Measurements from ENCODE around the gene KCTD8. TPM values are rescaled to one million over a fixed set of nuclear protein-coding genes. Genes with fewer than 3 reads are reported as not detected.

Gene KCTD8
- total RNA-seq, 1 experiment from 2014 or later, result not detected

DNA sequence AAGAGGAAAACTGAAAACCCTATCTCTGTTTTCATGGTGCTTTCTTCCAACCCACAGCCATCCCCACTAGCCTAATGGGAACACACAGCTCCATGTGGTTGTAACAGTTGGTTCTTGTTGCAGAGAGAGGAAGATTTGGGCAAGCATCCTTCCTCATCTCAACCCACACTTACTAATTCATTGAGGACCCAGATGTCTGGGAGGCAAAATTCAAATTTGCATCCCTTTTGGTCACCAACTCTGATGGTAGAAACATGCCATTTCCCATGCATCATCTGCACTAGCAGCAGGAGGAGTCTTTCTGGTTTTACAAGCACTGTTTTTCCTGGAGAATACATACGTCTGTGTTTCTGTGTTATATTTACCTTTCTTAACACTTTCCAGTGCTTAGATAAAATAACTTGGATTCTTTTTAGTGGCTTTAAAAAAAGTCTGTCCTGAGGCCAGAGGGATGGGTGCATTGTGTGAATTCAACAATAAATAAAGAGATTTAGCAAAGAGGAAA is 301.0 kb downstream of the KCTD8 start:
- intact Hi-C loops (cut with micrococcal nuclease; ENCODE audit: unreplicated experiment) (no loop called here), in situ Hi-C loops (cut with HindIII; ENCODE audit: low pct_unique_long_range_greater_than_20kb, low sequenced_read_pairs) (no loop called here)
- DNase-seq (ENCODE audit: low read depth, low spot score), result no peak
- no peak overlapping the region for H3K27ac ChIP-seq (ENCODE audit: low read length)
- H3K4me3 ChIP-seq (ENCODE audit: low read depth in 2 of 2, low read length in 2 of 2), result no peak overlapping the region
- no peaks in the 10 kb centered on the region for H3K4me1 ChIP-seq (ENCODE audit: control insufficient read depth, insufficient read depth, low read length)
- no TSS peak for BruUV-seq (replicated peaks)
- no peak for ATAC-seq
- CTCF ChIA-PET, result interaction anchor here (0.7 kb wide), 1 partner anchor 118 kb away, joined by 3 read pairs; no protein-coding TSS in a partner anchor
- TF ChIP-seq, protein P1, sequence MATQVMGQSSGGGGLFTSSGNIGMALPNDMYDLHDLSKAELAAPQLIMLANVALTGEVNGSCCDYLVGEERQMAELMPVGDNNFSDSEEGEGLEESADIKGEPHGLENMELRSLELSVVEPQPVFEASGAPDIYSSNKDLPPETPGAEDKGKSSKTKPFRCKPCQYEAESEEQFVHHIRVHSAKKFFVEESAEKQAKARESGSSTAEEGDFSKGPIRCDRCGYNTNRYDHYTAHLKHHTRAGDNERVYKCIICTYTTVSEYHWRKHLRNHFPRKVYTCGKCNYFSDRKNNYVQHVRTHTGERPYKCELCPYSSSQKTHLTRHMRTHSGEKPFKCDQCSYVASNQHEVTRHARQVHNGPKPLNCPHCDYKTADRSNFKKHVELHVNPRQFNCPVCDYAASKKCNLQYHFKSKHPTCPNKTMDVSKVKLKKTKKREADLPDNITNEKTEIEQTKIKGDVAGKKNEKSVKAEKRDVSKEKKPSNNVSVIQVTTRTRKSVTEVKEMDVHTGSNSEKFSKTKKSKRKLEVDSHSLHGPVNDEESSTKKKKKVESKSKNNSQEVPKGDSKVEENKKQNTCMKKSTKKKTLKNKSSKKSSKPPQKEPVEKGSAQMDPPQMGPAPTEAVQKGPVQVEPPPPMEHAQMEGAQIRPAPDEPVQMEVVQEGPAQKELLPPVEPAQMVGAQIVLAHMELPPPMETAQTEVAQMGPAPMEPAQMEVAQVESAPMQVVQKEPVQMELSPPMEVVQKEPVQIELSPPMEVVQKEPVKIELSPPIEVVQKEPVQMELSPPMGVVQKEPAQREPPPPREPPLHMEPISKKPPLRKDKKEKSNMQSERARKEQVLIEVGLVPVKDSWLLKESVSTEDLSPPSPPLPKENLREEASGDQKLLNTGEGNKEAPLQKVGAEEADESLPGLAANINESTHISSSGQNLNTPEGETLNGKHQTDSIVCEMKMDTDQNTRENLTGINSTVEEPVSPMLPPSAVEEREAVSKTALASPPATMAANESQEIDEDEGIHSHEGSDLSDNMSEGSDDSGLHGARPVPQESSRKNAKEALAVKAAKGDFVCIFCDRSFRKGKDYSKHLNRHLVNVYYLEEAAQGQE (IDR thresholded peaks at IDR 0.05; ENCODE audit: insufficient read depth in 1 of 2, low read depth in 2 of 2, low read length in 1 of 2), result no peak
- TF ChIP-seq POLR2AphosphoS5 (IDR thresholded peaks at IDR 0.05; ENCODE audit: low read depth, low read length) (no peak), CTCF (IDR thresholded peaks at IDR 0.05) (no peak), TCF7L2 (IDR thresholded peaks at IDR 0.05; ENCODE audit: low read depth, low read length) (no peak), SIN3A (IDR thresholded peaks at IDR 0.05; ENCODE audit: borderline replicate concordance, insufficient read depth, low read depth, low read length) (no peak)
- no peaks in the 10 kb centered on the region for H3K27me3 ChIP-seq (ENCODE audit: control insufficient read depth, insufficient read depth, low read length)
- POLR2A ChIA-PET, result no interaction called here
- H3K36me3 ChIP-seq (ENCODE audit: control insufficient read depth, insufficient read depth, low read length), result no peaks in the 10 kb centered on the region
- no peaks in the 10 kb centered on the region for H3K9me3 ChIP-seq (ENCODE audit: control insufficient read depth, insufficient read depth, low read depth, low read length)

DNA sequence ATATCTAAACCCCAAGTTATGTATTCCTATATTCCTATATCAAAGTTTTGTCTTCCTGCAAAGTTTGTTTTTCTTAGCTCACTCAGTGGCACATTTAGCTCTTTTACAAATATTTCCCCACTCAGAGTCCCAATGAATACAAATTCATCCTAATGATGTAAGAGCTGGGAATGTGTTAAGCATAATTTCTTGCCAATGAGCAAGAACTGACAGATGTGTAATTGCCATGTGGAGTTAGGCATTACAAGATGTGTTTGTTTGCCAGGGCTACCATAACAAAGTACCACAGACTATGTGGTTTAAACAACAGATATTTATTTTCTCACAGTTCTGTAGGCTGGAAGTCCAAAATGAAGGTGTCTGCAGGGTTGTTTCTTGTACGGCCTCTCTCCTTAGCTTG is 302.1 kb downstream of the KCTD8 start:
- in situ Hi-C loops (cut with HindIII; ENCODE audit: low pct_unique_long_range_greater_than_20kb, low sequenced_read_pairs), result no loop called here
- POLR2A ChIA-PET, result no interaction called here

More for the DNA sequence above, 302.1 kb downstream of the KCTD8 start:
- no TSS peak for BruUV-seq (replicated peaks)
- CTCF ChIA-PET, result no interaction called here
- Histone ChIP-seq H3K36me3 (ENCODE audit: control insufficient read depth, insufficient read depth, low read length) (no peaks in the 10 kb centered on the region), H3K4me1 (ENCODE audit: control insufficient read depth, insufficient read depth, low read length) (no peaks in the 10 kb centered on the region), H3K27me3 (ENCODE audit: control insufficient read depth, insufficient read depth, low read length) (no peaks in the 10 kb centered on the region), H3K4me3 (ENCODE audit: low read depth in 2 of 2, low read length in 2 of 2) (no peak overlapping the region), H3K27ac (ENCODE audit: low read length) (no peak overlapping the region), H3K9me3 (ENCODE audit: control insufficient read depth, insufficient read depth, low read depth, low read length) (no peaks in the 10 kb centered on the region)
- TF ChIP-seq CTCF (IDR thresholded peaks at IDR 0.05) (no peak), POLR2AphosphoS5 (IDR thresholded peaks at IDR 0.05; ENCODE audit: low read depth, low read length) (no peak), TCF7L2 (IDR thresholded peaks at IDR 0.05; ENCODE audit: low read depth, low read length) (no peak)
- TF ChIP-seq, protein P1 (IDR thresholded peaks at IDR 0.05; ENCODE audit: insufficient read depth in 1 of 2, low read depth in 2 of 2, low read length in 1 of 2), result no peak
- DNase-seq (ENCODE audit: low read depth, low spot score) (no peak), ATAC-seq (no peak)
- intact Hi-C loops (cut with micrococcal nuclease; ENCODE audit: unreplicated experiment), result no loop called here
